GM23338 (cell line): ENCODE measurements around the gene MVP.

Experiments used
- CREB1 ChIP-seq: fragments of 250-450 bp; sonication (Bioruptor Pico); IDR thresholded peaks from 2 replicates; pipeline ENCODE4 v1.5.0; 2020; ENCODE audit warnings: low read depth, mild to moderate bottlenecking, moderate library complexity
- CTCF ChIP-seq, 2 experiments: fragments of 200-600 bp in 1 of 2; sonication (generic) in 1 of 2; conservative IDR thresholded peaks; 2 replicates each; pipeline versions ENCODE4 v1.5.1 to v1.6.1; 2016 to 2017; ENCODE audit warnings: antibody characterized with exemption in 2 of 2, low read depth in 2 of 2, mild to moderate bottlenecking in 2 of 2, moderate library complexity in 1 of 2
- EZH2 ChIP-seq: fragments of 200-600 bp; sonication (generic); IDR thresholded peaks from one replicate; pipeline ENCODE4 v1.8.0; 2017; ENCODE audit warnings: antibody characterized with exemption, mild to moderate bottlenecking, low read depth; ENCODE audit not compliant: unreplicated experiment
- EZH2phosphoT487 ChIP-seq: fragments of 200-600 bp; sonication (generic); IDR thresholded peaks from one replicate; pipeline ENCODE4 v1.8.1; 2018; ENCODE audit warnings: antibody characterized with exemption; ENCODE audit not compliant: unreplicated experiment
- JUNB ChIP-seq: IDR thresholded peaks from one replicate; pipeline ENCODE4 v1.6.1; 2016; ENCODE audit warnings: antibody characterized with exemption; ENCODE audit not compliant: unreplicated experiment
- NANOG ChIP-seq: IDR thresholded peaks from 2 replicates; pipeline ENCODE4 v1.6.1; 2016; ENCODE audit warnings: antibody characterized with exemption, borderline replicate concordance
- POLR2AphosphoS5 ChIP-seq: IDR thresholded peaks from 2 replicates; pipeline ENCODE4 v1.6.1; 2016; ENCODE audit warnings: antibody characterized with exemption, low read depth
- STAT1 ChIP-seq: IDR thresholded peaks from one replicate; pipeline ENCODE4 v1.6.1; 2016; ENCODE audit warnings: antibody characterized with exemption; ENCODE audit not compliant: unreplicated experiment
- ZNF114 ChIP-seq: fragments of 250-450 bp; sonication (Bioruptor Pico); IDR thresholded peaks from 2 replicates; pipeline ENCODE4 v1.5.0; 2020; ENCODE audit warnings: mild to moderate bottlenecking, moderate library complexity
- ZNF331 ChIP-seq: fragments of 250-450 bp; sonication (Bioruptor Pico); IDR thresholded peaks from 2 replicates; pipeline ENCODE4 v1.5.0; 2020; ENCODE audit warnings: low read depth, mild to moderate bottlenecking, moderate library complexity
- TF ChIP-seq, protein P1 (sequence below): IDR thresholded peaks from one replicate; pipeline ENCODE4 v1.6.1; 2018; ENCODE audit warnings: antibody characterized with exemption; ENCODE audit not compliant: unreplicated experiment
- TF ChIP-seq, protein P2 (sequence below): IDR thresholded peaks from 2 replicates; pipeline ENCODE4 v1.6.1; 2016; ENCODE audit warnings: antibody characterized with exemption
- TF ChIP-seq, protein P3 (sequence below): fragments of 250-450 bp; sonication (Bioruptor Pico); IDR thresholded peaks from 2 replicates; pipeline ENCODE4 v1.5.0; 2020; ENCODE audit warnings: mild to moderate bottlenecking, moderate library complexity

- TF ChIP-seq CTCF (conservative IDR thresholded peaks at IDR 0.05; ENCODE audit: low read depth in 2 of 2) = peak; percentile 58 to 64
- peak; percentile 93 for TF ChIP-seq POLR2AphosphoS5
- TF ChIP-seq EZH2 = no peak
- TF ChIP-seq JUNB = no peak
- TF ChIP-seq, protein P1, sequence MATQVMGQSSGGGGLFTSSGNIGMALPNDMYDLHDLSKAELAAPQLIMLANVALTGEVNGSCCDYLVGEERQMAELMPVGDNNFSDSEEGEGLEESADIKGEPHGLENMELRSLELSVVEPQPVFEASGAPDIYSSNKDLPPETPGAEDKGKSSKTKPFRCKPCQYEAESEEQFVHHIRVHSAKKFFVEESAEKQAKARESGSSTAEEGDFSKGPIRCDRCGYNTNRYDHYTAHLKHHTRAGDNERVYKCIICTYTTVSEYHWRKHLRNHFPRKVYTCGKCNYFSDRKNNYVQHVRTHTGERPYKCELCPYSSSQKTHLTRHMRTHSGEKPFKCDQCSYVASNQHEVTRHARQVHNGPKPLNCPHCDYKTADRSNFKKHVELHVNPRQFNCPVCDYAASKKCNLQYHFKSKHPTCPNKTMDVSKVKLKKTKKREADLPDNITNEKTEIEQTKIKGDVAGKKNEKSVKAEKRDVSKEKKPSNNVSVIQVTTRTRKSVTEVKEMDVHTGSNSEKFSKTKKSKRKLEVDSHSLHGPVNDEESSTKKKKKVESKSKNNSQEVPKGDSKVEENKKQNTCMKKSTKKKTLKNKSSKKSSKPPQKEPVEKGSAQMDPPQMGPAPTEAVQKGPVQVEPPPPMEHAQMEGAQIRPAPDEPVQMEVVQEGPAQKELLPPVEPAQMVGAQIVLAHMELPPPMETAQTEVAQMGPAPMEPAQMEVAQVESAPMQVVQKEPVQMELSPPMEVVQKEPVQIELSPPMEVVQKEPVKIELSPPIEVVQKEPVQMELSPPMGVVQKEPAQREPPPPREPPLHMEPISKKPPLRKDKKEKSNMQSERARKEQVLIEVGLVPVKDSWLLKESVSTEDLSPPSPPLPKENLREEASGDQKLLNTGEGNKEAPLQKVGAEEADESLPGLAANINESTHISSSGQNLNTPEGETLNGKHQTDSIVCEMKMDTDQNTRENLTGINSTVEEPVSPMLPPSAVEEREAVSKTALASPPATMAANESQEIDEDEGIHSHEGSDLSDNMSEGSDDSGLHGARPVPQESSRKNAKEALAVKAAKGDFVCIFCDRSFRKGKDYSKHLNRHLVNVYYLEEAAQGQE = no peak
- TF ChIP-seq NANOG = no peak
- TF ChIP-seq CREB1 = peak; percentile 74
- TF ChIP-seq STAT1 = no peak
- TF ChIP-seq EZH2phosphoT487 = no peak
- no peak for TF ChIP-seq ZNF331 (CRISPR knock-in tag)
- TF ChIP-seq, protein P2, sequence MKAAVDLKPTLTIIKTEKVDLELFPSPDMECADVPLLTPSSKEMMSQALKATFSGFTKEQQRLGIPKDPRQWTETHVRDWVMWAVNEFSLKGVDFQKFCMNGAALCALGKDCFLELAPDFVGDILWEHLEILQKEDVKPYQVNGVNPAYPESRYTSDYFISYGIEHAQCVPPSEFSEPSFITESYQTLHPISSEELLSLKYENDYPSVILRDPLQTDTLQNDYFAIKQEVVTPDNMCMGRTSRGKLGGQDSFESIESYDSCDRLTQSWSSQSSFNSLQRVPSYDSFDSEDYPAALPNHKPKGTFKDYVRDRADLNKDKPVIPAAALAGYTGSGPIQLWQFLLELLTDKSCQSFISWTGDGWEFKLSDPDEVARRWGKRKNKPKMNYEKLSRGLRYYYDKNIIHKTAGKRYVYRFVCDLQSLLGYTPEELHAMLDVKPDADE = peak; percentile 53; the same call in 1 of the 2 replicates
- TF ChIP-seq, protein P3, sequence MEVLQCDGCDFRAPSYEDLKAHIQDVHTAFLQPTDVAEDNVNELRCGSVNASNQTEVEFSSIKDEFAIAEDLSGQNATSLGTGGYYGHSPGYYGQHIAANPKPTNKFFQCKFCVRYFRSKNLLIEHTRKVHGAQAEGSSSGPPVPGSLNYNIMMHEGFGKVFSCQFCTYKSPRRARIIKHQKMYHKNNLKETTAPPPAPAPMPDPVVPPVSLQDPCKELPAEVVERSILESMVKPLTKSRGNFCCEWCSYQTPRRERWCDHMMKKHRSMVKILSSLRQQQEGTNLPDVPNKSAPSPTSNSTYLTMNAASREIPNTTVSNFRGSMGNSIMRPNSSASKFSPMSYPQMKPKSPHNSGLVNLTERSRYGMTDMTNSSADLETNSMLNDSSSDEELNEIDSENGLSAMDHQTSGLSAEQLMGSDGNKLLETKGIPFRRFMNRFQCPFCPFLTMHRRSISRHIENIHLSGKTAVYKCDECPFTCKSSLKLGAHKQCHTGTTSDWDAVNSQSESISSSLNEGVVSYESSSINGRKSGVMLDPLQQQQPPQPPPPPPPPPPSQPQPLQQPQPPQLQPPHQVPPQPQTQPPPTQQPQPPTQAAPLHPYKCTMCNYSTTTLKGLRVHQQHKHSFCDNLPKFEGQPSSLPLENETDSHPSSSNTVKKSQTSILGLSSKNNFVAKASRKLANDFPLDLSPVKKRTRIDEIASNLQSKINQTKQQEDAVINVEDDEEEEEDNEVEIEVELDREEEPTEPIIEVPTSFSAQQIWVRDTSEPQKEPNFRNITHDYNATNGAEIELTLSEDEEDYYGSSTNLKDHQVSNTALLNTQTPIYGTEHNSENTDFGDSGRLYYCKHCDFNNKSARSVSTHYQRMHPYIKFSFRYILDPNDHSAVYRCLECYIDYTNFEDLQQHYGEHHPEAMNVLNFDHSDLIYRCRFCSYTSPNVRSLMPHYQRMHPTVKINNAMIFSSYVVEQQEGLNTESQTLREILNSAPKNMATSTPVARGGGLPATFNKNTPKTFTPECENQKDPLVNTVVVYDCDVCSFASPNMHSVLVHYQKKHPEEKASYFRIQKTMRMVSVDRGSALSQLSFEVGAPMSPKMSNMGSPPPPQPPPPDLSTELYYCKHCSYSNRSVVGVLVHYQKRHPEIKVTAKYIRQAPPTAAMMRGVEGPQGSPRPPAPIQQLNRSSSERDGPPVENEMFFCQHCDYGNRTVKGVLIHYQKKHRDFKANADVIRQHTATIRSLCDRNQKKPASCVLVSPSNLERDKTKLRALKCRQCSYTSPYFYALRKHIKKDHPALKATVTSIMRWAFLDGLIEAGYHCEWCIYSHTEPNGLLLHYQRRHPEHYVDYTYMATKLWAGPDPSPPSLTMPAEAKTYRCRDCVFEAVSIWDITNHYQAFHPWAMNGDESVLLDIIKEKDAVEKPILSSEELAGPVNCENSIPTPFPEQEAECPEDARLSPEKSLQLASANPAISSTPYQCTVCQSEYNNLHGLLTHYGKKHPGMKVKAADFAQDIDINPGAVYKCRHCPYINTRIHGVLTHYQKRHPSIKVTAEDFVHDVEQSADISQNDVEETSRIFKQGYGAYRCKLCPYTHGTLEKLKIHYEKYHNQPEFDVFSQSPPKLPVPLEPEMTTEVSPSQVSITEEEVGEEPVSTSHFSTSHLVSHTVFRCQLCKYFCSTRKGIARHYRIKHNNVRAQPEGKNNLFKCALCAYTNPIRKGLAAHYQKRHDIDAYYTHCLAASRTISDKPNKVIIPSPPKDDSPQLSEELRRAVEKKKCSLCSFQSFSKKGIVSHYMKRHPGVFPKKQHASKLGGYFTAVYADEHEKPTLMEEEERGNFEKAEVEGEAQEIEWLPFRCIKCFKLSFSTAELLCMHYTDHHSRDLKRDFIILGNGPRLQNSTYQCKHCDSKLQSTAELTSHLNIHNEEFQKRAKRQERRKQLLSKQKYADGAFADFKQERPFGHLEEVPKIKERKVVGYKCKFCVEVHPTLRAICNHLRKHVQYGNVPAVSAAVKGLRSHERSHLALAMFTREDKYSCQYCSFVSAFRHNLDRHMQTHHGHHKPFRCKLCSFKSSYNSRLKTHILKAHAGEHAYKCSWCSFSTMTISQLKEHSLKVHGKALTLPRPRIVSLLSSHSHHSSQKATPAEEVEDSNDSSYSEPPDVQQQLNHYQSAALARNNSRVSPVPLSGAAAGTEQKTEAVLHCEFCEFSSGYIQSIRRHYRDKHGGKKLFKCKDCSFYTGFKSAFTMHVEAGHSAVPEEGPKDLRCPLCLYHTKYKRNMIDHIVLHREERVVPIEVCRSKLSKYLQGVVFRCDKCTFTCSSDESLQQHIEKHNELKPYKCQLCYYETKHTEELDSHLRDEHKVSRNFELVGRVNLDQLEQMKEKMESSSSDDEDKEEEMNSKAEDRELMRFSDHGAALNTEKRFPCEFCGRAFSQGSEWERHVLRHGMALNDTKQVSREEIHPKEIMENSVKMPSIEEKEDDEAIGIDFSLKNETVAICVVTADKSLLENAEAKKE (CRISPR knock-in tag) = no peak
- no peak for TF ChIP-seq ZNF114 (CRISPR knock-in tag)
Observed at GRCh38 chr16:29790183-29790948, 29.9 kb upstream of the MVP start, which contains the start of gene KIF22.
